DMS79 (cell line): ENCODE measurements around the gene AUP1.
A peak's percentile ranks its signal among the peaks of the same experiment; 100 is the strongest.

Source experiments
- DNase-seq: peaks from one replicate; lab custom pipeline; 2025; lab: John Stamatoyannopoulos, UW

Gene AUP1

DNA sequence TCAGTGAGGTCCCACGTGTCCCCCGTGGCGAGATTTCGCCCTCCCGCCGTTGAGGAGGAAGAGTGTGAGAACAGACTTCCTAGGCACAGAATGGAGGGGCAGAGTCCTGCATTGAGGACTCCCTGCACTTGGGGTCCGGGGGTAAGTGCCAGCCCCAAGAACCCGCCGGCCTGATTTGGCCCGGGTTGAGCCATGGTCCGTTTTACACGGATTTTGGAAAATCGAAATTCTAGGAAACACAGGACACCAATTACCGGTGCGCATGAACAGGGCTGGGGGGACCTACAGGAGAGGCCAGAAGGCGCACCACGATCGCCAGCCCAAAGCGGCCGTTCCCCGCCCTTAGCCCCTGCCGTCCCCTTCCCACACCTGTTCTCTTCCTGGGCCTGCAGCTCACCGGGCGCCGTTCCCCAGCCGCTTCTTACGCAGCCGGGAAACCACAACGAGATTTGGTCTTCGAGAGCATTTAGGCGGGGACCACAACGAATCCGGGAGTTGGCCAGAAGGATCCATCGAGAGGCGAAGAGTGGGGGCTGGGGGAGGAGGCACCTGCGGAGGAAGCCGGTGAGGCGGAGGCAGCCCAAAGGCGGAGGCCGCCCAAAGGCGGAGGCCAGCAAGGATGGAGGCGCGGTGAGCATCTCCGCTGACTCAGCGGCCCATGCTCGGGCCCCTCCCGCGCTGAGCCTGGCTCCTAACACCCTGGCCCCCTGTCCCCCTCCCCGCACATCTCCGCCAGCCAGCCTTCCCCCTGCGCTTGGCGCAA lies 15.7 kb downstream of the AUP1 start:
- no peak for DNase-seq

DNA sequence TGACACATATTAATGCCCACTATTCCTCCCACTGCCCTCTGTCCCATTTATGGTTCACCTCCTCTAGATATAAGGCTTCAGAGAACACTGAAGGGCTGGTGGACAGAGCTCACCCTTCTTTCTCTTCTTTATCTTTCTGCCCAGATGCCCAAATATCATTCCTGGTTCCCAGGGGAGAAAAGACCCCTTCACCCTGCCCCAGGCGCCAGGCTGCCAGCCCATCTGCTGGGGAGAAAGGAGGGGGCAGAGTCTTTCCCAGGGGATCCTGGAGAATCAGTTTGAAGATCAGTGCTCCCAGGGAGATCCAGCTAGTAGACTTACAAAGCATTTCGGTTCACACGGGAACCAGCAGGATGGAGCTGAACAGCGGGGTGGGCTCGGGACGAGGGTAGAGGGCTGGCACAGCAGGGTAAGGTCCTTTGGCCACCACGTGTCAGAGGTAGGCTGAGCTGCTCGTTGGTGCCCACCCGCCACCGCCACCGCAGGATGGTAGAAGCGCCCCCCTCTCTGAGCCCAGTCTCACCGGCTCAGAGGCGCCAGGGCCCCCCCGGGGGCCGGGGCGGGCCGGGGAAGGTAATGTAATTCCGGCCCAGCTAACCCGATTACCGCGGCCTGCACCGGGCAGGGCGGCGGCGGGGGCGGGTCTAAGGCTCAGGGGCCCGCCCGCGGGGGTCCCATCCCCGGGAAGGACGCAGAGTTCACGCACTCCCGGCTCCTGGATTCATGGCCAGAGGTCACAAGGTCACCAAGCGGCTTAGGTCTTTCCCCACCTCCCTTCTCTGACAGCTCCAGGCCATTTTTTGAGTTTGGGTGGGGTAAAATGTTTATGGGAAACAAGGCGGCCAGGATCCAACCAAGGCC lies 16.5 kb downstream of the AUP1 start:
- no peak for DNase-seq

DNA sequence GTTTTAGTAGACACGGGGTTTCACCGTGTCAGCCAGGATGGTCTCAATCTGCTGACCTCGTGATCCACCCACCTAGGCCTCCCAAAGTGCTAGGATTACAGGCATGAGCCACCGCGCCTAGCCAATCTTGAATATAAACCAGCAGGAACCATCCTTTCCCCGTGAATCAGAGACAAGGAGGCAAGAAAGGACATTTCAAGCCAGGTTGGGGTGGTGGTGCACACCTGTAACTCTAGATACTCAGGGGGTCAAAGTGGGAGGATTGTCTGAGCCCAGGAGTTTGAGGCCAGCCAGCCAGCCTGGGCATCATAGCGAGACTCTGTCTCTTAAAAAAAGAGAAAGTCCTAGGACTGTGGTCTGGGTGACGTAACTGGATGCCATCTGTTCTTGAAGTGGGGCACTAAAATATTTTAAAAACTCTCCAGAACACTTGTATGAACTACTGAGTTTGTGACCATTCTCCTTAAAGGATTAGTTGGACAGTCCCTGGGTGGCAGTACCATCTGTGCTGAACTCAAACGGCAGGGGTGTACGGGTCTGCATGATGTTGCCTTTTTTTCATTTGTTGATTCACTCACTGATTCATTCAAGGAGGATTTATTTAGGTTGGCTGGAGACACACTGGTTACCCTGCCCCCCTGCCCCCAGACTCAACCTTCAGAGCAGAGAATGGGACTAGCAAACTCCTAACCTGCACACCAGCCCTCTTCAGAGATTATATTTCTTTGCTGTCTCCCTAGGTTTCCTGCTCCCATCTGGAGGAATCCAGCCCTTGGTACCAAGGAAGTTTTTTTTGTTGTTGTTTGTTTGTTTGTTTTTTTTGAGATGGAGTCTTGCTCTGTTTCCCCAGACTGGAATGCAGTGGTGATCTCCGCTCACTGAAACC lies 18.2 kb downstream of the AUP1 start:
- DNase-seq = no peak

DNA sequence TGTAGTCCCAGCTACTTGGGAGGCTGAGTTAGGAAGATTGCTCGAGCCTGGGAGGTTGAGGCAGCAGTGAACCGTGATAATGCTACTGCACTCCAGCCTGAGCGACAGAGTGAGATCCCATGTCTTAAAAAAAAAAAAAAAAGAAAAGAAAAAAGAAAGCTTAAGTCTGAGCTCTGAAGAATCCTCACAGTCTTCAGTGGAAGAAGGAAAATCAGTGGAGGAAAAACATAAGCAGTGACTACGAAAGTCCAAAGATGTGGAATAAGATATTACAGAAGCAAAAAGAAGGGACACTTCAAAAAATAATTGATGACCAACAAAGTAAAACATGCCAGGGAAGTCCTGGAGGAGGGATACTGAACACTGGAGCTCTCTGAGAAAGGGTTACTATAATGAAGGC lies 19.2 kb downstream of the AUP1 start:
- DNase-seq = no peak

DNA sequence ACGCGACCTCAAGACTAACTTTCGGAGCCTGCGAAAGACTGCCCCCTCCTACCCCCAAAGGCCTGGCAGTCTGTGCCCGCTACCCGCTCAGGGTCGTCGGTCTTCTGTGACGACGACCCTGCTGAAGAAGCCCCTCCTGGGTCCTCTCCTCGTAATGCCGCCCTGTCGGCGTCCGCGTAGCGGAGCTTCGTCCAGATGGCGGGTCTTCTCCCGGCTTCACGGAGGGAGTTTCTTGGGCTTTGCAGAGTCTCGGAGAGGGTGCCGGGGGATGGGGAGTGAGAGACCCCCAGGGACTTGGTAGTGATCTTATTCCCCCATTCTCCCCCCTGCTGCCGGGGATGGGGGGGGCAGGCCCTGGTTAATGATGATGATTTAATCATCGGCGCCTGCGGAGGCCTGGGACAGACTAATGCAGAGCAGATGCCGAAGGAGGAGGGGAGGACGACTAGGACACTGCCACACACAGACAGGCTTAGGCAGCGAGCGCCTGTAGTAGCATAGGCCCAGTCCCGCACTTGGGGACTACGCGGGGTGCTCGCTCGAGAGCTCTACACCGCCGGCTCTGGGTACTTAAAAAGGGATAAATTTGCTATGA lies 21.5 kb downstream of the AUP1 start:
- no peak for DNase-seq

DNA sequence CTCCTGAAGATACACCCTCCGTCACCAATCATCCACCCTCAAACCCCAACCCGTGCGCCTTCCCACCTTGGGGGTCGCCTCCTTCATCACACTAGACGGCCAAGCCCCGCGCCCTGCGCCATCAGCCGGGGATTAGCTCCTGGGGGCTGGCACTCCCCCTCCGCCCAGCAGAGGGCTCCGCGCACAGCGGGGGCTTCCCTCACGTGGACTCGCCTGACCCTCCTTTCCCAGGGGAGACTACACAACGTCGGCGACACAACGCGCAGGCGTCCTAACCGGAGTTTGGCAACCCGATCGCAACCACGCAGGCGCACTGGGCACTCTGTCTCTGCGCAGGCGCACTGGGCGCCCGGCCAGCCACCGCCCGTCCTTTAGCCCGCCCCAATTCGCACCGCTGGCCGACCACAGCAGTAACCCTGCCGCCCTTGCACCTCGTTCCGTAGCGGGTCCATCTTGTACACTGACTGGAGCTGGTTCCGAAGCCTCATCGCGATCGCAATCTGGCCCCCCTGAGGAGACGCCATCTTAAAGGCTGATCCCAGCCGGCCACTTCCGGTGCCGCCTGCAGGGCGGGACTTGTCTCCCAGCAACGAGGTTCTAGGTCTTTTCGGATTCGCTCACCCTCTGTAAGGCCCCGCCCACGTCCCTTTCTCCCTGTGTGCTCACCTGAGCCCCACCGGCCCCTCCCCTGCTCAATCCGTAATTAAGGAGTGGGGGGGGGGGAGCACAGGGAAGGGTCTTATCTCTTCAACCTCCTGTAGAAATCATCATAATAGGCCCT lies 22.2 kb downstream of the AUP1 start, which contains the start of gene PCGF1:
PCGF1 (minus strand) TSS at position 551 of the 781 bp plus-strand sequence; CDS start at position 524, 27 bp downstream.
- DNase-seq = peak; percentile 98

DNA sequence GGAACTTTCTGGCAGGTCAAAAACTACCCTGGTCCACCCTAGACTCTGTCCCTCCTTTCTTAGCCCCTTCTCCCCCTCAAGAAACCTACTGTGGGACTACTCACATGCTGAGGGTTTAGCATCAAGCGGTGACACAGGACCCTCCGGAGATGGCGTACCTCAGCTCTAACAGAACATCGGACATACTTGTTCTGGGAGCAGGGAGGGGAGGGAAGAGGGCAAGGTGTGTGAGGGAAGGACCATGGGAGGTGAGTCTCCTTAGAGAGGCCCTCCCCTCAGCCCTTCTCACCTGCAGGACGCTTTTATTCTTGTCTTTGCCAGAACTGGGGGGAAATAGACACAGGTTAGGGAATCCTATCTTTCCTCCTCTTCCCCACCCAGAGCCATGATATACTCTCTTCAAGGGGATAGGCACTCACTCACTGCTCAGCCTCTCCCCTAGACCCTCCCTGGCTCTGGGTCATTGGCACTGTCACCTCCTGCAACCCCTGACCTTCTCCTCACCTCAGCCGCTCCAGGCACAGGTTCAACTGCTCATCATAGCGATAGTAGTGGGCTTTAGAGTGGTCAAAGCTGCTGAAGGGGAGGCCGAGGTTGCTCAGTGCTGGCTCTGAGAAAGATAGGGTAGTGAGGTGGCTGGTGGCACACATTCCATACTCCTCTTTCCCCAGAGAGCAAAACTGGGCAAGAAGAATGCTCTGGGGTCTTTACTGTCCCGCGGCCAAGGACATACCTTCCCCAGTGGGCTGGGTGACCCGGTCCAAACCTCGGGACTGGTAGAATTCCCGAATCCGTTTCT lies 23.9 kb downstream of the AUP1 start:
- DNase-seq = no peak

DNA sequence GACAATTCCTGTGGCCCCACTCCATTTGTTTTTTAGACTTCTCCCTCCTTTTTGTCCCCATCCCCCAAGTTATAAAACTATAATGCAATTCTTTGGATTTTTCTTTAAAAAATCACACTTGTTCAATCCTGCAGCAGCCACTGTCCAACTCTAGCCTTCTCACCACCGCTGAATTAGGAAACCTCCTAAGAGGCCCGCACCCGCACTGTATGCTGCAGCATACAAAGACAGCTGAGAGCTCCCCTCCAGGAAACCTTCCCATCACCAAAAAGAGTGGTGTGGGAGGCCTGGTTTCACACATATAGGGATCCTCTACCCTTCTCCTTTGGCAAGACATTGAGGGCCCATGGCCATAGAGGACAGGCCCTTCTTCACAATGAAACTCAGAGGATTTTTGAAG lies 24.9 kb downstream of the AUP1 start:
- no peak for DNase-seq

DNA sequence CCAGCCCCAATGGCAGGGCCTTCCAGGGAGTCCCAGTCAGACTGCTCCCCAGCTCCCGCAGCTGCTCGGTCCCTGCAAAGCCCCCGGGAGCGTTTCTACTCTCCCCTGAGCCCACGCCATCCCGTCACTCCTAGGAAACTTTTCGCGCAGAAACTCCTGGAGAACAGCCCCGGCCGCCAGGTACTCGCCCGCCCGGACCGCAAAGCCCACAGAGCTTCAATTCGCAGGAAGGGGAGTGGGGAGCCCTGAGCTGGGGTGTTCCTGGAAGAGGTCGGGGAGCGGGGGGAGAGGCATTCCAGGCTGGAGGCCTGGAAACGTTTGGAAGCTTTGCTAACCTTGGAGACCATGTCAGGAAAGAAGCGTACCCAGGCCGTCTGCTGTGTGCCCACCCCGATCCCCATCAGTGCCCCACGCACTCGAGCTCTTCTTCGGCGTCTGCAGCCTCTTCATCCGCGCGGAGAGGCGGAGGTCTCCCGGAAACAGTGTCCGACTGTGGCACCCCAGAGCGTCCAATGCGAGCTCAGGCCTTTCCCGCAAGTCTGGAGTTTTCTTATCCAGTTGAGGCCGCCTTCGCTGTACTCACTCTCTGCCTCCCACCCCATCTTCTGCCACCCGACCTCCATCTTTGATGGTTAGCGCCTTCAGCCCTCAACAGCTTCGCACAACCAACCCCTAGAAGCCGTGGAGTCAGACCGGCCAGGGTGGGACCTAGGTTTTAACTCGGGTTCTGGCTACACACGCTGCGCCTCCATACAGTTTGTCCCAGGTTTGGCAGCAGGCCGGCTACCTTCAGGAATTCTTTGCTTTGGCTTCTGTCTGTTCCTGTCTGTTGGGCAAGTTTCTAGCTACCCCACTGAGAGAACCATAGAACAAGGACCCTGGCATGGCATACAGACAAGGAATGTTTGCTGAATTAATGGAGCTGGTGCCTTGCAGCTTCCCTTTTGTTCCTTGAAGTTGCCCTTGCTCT lies 25.7 kb downstream of the AUP1 start:
- no peak for DNase-seq

DNA sequence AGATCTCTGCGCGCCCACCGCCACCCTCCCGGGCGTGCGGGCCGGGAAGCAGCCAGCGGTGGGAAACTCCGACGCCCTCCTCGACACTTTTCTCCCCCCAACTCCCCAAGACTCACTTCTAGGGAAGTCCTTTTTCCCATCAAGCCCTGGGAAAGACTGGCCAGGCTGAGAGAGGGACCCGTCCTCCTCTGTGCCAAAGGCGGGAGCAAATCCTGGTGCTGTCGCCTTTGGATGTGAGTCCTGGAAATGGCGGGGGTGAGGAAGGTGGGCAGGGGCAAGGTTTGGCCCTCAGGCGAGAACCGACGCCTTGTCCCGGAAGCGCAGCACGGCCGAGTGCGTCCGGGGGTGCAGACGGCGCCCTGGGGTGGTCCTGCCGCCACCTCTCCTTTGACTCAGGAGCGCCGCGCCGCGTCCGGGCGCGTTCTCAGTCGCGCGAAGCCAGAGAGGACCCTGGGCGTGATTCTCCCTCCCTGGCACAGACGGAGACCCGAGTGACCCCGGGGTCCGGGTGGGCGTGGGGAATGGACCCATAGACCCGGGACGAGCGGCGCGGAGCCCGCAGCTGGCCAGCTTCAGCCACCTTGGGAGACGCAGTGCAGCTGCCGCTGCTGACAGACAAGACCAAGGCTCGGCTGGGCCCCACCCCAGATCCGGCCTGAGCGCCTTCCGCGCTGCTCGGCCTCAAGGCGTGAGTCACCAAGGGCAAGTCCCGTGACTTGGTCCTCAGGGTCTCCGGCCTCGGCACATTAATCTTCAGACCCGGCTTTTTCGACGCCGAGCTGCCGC lies 26.6 kb downstream of the AUP1 start:
- no peak for DNase-seq

DNA sequence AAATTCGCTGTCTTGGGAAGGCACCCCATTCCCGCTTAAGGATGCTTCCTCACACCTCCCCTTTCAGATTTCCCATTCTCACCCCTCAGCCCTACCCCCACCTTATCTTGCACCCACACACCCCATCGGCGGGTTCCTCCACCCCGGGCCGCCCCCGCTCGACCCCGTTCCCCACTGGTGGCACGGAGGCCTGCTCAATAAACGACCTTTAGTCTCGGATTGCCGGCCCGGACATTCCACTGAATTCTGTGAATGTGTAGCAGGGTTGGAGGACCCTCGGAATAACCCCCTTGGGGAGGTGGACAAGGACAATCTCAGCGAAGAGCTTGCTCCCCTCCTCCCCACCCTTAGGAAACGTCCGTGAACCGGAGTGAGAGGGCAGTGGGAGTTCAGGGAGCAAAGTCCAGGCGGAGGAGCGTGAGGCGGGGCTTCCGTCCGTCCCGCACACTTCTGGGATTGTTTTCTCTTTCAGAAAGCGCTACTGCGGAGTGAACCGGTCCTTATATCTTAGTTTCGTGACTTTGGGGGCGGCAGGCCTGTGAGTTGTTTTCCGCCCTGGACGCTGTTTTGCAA lies 27.3 kb downstream of the AUP1 start:
- DNase-seq = no peak

DNA sequence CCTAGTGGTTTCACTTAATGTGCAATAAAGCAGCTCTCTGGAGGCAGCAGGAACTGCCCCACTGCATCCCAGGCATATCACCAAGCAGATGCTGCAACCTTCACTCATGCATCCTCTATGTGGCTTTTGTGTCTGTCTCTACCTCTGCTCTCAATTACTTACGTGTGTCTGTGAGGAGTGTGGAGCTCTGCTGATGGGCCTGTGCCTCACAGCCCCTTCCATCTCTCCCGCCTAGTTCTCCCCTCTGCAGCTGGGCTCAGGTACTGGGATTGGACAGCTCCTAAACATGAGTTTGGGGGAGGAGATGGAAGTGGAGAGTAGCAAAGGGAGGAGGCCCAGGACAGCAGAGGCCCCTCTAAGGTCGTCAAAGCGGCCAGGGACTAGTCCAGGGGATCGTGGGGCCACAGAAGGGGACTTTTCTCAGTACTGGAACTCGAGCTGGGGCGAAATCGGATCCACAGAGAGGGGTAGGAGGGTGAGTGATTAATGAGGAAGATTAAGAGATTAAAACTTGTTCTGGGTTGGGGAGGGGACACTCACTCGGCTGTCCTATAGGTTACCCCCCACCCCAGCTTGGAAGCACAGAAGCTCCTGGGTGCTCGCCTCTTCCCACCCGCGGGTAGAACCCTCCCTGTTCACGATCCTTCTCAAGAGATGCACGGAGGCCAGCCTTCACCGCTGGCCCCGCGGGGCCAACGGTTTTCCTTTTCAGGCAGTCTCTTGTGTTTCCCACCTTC lies 28.0 kb downstream of the AUP1 start:
- no peak for DNase-seq

DNA sequence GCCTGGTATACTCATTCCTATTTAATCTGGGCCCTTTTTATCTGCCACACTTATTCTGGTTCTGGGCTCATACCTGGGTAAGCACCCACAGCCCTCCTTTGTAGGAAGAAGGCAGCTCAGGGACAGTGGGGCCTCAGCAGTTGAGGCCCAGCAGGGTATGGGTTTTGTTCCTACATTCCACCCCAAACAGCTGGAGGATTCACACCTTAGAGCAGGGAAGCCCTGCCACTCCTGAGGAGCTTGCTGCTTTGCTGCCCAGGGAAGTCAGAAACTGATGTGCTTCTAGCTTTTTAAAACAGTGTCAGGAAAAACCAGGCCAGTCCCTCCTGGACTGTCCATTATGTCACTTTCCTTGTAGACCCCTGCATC lies 28.9 kb downstream of the AUP1 start:
- no peak for DNase-seq

DNA sequence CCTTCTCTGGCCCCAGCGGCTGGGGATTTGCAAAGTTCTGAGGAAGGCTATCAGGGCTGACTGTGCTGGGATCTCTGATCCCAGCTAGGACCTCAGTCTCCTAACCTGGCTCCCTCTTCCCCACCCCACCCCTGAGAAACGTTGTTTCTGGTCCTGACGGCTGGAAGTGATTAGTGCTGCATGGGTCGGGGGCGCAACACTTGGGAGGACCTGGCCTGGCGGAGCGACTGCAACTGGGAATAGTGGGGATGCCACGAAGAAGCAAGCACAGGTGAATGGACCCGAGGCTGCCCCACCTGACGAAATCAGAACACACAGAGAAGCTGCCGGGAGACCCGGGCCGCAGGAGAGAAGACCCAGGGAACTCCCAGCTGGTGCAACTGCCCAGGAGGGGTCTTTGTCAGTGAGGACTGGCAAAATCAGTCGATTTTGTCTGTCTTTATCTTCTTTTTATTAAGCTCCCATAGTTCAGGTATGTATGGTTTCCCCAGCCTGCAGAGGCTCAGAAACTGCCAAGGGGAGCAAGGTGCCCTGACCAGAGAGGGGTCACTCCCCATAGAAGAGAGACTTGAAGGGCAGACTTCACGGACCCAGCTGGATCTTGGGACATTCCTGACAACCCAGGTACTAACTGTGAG lies 29.4 kb downstream of the AUP1 start:
- DNase-seq = no peak

DNA sequence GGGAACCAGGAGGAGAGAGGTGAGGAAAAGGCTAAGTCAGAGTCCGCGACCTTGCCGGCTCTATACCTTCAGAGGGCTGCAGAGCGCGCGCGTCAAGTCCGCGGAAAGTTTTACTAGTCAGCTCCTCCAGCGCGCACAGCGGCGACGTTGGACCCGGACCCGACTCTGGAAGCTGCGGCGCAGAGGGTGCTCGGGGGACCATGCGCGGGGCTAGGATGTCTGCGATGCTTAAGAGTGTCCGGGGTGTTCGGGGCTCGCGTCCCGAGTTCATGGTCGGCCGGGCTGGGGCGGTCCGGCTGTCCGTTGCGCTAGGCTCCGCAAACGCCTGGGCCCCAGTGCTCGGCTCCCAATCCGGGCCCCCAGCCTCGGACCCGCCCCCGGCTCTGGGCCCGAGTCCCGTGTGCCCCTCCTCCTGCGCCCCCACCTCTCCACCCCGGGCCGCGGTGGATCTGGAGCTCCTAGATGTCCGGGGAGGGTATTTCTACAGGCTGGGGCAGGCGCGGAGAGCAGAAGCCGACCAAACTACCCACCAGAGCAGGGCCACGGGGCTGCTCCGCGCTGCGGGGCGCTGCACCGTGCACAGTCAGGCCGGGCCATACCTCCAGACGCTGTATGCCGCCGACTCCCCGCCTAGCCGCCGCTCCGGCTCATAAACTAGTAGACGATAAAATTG lies 30.1 kb downstream of the AUP1 start, which contains the start of gene LBX2:
LBX2 (minus strand) TSS at position 337 of the 673 bp plus-strand sequence; CDS start at position 271, 66 bp downstream.
- DNase-seq = no peak
